ENCODE measurements around the gene BCAR1. TPM values are rescaled to one million over a fixed set of nuclear protein-coding genes. Genes with fewer than 3 reads are reported as not detected.

The BCAR1 gene
- total and polyA plus RNA-seq, 10 of the 15 experiments (the other 5 are each of a cell fraction or from before 2014, with no cell fraction given), result 0.13 to 14.1 (median 2.8) TPM; not detected in 1

GRCh38 chr16:75222271-75222783 is 29.1 kb downstream of the BCAR1 start (continued):
- TF ChIP-seq, protein P1, sequence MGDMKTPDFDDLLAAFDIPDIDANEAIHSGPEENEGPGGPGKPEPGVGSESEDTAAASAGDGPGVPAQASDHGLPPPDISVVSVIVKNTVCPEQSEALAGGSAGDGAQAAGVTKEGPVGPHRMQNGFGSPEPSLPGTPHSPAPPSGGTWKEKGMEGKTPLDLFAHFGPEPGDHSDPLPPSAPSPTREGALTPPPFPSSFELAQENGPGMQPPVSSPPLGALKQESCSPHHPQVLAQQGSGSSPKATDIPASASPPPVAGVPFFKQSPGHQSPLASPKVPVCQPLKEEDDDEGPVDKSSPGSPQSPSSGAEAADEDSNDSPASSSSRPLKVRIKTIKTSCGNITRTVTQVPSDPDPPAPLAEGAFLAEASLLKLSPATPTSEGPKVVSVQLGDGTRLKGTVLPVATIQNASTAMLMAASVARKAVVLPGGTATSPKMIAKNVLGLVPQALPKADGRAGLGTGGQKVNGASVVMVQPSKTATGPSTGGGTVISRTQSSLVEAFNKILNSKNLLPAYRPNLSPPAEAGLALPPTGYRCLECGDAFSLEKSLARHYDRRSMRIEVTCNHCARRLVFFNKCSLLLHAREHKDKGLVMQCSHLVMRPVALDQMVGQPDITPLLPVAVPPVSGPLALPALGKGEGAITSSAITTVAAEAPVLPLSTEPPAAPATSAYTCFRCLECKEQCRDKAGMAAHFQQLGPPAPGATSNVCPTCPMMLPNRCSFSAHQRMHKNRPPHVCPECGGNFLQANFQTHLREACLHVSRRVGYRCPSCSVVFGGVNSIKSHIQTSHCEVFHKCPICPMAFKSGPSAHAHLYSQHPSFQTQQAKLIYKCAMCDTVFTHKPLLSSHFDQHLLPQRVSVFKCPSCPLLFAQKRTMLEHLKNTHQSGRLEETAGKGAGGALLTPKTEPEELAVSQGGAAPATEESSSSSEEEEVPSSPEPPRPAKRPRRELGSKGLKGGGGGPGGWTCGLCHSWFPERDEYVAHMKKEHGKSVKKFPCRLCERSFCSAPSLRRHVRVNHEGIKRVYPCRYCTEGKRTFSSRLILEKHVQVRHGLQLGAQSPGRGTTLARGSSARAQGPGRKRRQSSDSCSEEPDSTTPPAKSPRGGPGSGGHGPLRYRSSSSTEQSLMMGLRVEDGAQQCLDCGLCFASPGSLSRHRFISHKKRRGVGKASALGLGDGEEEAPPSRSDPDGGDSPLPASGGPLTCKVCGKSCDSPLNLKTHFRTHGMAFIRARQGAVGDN (IDR thresholded peaks at IDR 0.05), result no peak

DNA sequence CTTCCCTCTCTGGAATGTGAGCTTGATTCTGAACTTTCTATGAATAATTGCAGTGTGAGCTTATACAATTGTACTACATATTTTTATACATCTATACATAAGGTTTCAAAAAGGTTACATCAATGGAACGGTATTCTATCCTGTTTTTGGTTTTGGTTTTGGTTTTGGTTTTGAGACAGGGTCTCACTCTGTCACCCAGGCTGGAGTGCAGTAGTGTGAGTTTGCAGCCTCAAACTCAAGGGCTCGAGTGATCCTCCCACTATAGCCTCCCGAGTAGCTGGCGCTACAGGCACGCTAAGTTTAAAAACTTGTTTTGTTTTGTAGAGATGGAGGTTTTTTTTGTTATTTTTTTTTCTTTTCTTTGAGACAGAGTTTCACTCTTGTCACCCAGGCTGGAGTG is 31.6 kb downstream of the BCAR1 start:
- Histone ChIP-seq H3K36me3 (ENCODE audit: control insufficient read depth in 2 of 2, insufficient read depth in 2 of 2, low read length in 1 of 2) (no peaks in the 10 kb centered on the region), H3K4me2 (ENCODE audit: control insufficient read depth, insufficient read depth) (peak overlapping the region; percentile 68), H2AFZ (ENCODE audit: control insufficient read depth, low read depth, low read length) (no peak overlapping the region; the same call in 1 of the 2 replicates), H3K9ac (ENCODE audit: control insufficient read depth, insufficient read depth, low read length) (no peak overlapping the region), H3K79me2 (ENCODE audit: control insufficient read depth, insufficient read depth, low read length) (no peaks in the 10 kb centered on the region), H4K20me1 (ENCODE audit: control insufficient read depth, insufficient read depth) (no peaks in the 10 kb centered on the region), H3K9me3 (replicated peaks; ENCODE audit: control insufficient read depth, insufficient read depth, low read length) (no peaks in the 10 kb centered on the region), H3K27ac (ENCODE audit: control insufficient read depth, insufficient read depth) (no peak overlapping the region), H3K4me1 (ENCODE audit: control insufficient read depth, insufficient read depth, low read length) (peaks cover 20% of the 10 kb centered on the region), H3K4me3 (no peak overlapping the region), H3K27me3 (replicated peaks in 1 of 2; ENCODE audit: control insufficient read depth in 2 of 2, insufficient read depth in 2 of 2, low read length in 1 of 2) (no peaks in the 10 kb centered on the region)
- ATAC-seq (peak; percentile 57), DNase-seq (ENCODE audit: low read depth, low spot score) (no peak), FAIRE-seq (no peak)
- intact Hi-C loops (cut with micrococcal nuclease; ENCODE audit: unreplicated experiment) (loop anchor here (2.0 to 5.0 kb wide), 2 partner anchors 17 to 167 kb away; no protein-coding TSS in a partner anchor), in situ Hi-C loops (cut with MboI) (loop anchor here (10.0 kb wide), 1 partner anchor 545 kb away; no protein-coding TSS in a partner anchor)
- no TSS peak for BruUV-seq (replicated peaks)
- RAD21 ChIA-PET (ENCODE audit: unreplicated experiment), result interaction anchor here (0.7 to 2.0 kb wide), 4 partner anchors 20 to 173 kb away, joined by 3 to 8 read pairs (median 5); no protein-coding TSS in a partner anchor
- SMC1A ChIA-PET (ENCODE audit: uncharacterized antibody, unreplicated experiment), result interaction anchor here (0.6 to 1.6 kb wide), 8 partner anchors 16 to 631 kb away, joined by 3 to 9 read pairs (median 3); no protein-coding TSS in a partner anchor
- WGBS (ENCODE audit: insufficient coverage, insufficient replicate concordance, low lambda C conversion rate, missing lambda C conversion rate), result 21% methylated on average over 5 of the region's 5 CpGs
- POLR2A ChIA-PET, result no interaction called here
- CTCF ChIA-PET, result interaction anchor here (0.9 to 3.0 kb wide), 5 partner anchors 14 to 297 kb away, joined by 3 to 11 read pairs (median 5); no protein-coding TSS in a partner anchor
- TF ChIP-seq RCOR1 (conservative IDR thresholded peaks at IDR 0.05; ENCODE audit: low read depth, low read length), result no peak
- no peak for TF ChIP-seq CEBPB (IDR thresholded peaks at IDR 0.05; ENCODE audit: borderline replicate concordance in 1 of 2, low read depth in 2 of 2, low read length in 2 of 2)
- no peak for TF ChIP-seq CBX5 (IDR thresholded peaks at IDR 0.05; ENCODE audit: low read depth)
- no peak for TF ChIP-seq MYB (IDR thresholded peaks at IDR 0.05; ENCODE audit: borderline replicate concordance, low read depth, low read length)
- TF ChIP-seq YY1 (IDR thresholded peaks at IDR 0.05; ENCODE audit: low read depth, low read length), result no peak
- TF ChIP-seq GATAD2B (conservative IDR thresholded peaks at IDR 0.05; ENCODE audit: low read depth), result no peak
- no peak for TF ChIP-seq EED (IDR thresholded peaks at IDR 0.05; ENCODE audit: low read depth)
- TF ChIP-seq YBX1 (IDR thresholded peaks at IDR 0.05), result no peak
- TF ChIP-seq SUPT20H (IDR thresholded peaks at IDR 0.05; ENCODE audit: borderline replicate concordance, control insufficient read depth, low read depth, low read length), result no peak
- no peak for TF ChIP-seq CREB1 (IDR thresholded peaks at IDR 0.05; ENCODE audit: low read depth)
- TF ChIP-seq, protein P2, sequence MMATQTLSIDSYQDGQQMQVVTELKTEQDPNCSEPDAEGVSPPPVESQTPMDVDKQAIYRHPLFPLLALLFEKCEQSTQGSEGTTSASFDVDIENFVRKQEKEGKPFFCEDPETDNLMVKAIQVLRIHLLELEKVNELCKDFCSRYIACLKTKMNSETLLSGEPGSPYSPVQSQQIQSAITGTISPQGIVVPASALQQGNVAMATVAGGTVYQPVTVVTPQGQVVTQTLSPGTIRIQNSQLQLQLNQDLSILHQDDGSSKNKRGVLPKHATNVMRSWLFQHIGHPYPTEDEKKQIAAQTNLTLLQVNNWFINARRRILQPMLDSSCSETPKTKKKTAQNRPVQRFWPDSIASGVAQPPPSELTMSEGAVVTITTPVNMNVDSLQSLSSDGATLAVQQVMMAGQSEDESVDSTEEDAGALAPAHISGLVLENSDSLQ (IDR thresholded peaks at IDR 0.05), result no peak
- no peak for TF ChIP-seq NBN (IDR thresholded peaks at IDR 0.05)
- TF ChIP-seq ZNF217 (IDR thresholded peaks at IDR 0.05), result no peak
- TF ChIP-seq GABPA (IDR thresholded peaks at IDR 0.05; ENCODE audit: low read depth), result no peak
- no peak for TF ChIP-seq NFYA (IDR thresholded peaks at IDR 0.05; ENCODE audit: borderline replicate concordance, low read depth, low read length)
- TF ChIP-seq FOS (IDR thresholded peaks at IDR 0.05; ENCODE audit: borderline replicate concordance, extremely low read depth, insufficient read length), result no peak
- TF ChIP-seq MYC (IDR thresholded peaks at IDR 0.05; ENCODE audit: insufficient read depth, insufficient read length, insufficient replicate concordance, low read length, severe bottlenecking), result no peak
- TF ChIP-seq POLR2AphosphoS2 (IDR thresholded peaks at IDR 0.05; ENCODE audit: low read depth, low read length), result no peak
